ENCODE data around the gene LPP. TPM values are rescaled to one million over a fixed set of nuclear protein-coding genes. Genes with fewer than 3 reads are reported as not detected.

LPP gene
- total RNA-seq, 1 donor from 2014 or later: 28.2 TPM

DNA sequence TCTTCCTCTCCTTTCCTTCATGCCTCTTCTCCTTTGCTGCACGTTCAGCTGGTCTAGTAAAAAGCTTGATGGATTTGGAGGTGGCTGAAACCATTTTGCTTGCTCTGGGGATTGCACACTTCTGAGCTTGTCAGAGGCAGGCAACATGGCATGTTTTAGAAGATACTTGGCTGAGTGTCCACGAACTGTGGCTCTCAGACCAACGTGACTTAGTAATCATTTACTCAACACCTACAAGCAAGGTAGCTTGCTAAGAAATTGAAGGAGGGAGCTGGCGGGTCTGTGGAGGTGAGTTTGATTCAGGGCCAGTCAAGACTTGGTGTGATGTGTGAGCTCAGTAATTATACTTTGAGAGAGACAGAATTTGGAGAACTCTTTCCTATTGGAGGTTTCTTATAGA, 196.0 kb downstream of the LPP start:
- peaks cover 46 to 50% (median 48%) of the 10 kb centered on the region in 3 donors for H3K4me1 ChIP-seq (ENCODE audit: control insufficient read depth in 3 of 3, insufficient read depth in 3 of 3, low read length in 3 of 3)
- no peaks in the 10 kb centered on the region for H3K9me3 ChIP-seq (ENCODE audit: control insufficient read depth in 3 of 3, low read length in 3 of 3)
- H3K27ac ChIP-seq (ENCODE audit: low read depth, low read length): peak overlapping the region; percentile 95
- no peak overlapping the region for H3K4me3 ChIP-seq (ENCODE audit: low read length in 3 of 3)
- no peaks in the 10 kb centered on the region for H3K27me3 ChIP-seq (ENCODE audit: control insufficient read depth in 3 of 3, insufficient read depth in 3 of 3, low read length in 3 of 3)
- no peak overlapping the region for H3K9ac ChIP-seq (ENCODE audit: low read depth in 1 of 3, low read length in 3 of 3)
- H3K36me3 ChIP-seq (ENCODE audit: control insufficient read depth in 3 of 3, insufficient read depth in 3 of 3, low read length in 3 of 3): no peaks in the 10 kb centered on the region

DNA sequence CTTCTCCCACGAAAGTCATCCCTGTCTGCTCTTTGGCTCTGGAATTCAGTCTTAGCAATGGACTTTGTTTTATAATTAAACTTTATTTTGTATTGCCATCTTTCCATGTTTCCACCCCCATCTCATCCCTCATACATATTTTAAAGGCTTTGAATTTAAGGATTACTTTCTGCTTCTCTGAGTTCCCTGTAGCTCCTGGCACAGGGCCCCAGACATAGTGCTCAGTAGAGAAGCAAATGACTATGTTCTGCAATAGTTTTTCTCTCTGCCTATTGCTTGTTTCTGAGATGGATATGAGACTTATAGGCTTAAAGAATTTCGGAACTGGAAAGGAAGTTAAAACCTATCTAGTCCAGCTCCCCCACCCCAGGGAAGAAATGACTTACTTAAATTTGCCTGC, 197.0 kb downstream of the LPP start:
- Histone ChIP-seq H3K27me3 (ENCODE audit: control insufficient read depth in 3 of 3, insufficient read depth in 3 of 3, low read length in 3 of 3) (no peaks in the 10 kb centered on the region), H3K27ac (ENCODE audit: low read depth, low read length) (peak overlapping the region; percentile 95), H3K36me3 (ENCODE audit: control insufficient read depth in 3 of 3, insufficient read depth in 3 of 3, low read length in 3 of 3) (no peaks in the 10 kb centered on the region), H3K9me3 (ENCODE audit: control insufficient read depth in 3 of 3, low read length in 3 of 3) (no peaks in the 10 kb centered on the region), H3K4me3 (ENCODE audit: low read length in 3 of 3) (no peak overlapping the region), H3K4me1 (ENCODE audit: control insufficient read depth in 3 of 3, insufficient read depth in 3 of 3, low read length in 3 of 3) (peaks cover 39 to 42% (median 39%) of the 10 kb centered on the region in 3 donors), H3K9ac (ENCODE audit: low read depth in 1 of 3, low read length in 3 of 3) (no peak overlapping the region)

DNA sequence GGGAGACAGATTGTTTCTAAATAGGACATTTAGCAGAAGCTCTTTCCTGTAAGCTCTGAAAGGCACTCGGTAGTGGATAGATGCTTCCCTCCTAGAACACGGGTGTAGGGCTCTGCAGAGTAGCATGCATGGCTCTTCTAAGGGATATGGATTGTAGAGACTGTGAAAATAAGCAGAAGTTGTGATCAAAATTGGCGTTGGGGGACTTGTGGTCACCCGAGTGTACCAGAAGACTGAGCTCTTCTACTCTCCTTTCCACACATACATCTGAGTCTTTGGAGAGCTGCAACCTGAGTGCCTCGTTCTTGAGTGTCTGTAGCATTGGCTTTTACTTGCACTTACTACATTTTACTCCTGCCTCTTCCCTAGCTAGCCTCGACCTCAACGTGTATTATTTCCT, 197.7 kb downstream of the LPP start:
- peaks cover 39% of the 10 kb centered on the region in 3 donors for H3K4me1 ChIP-seq (ENCODE audit: control insufficient read depth in 3 of 3, insufficient read depth in 3 of 3, low read length in 3 of 3)
- H3K27ac ChIP-seq (ENCODE audit: low read depth, low read length): peak overlapping the region; percentile 95
- peak overlapping the region in 1 of 3 donors; percentile 11 for H3K4me3 ChIP-seq (ENCODE audit: low read length in 3 of 3)
- no peaks in the 10 kb centered on the region for H3K27me3 ChIP-seq (ENCODE audit: control insufficient read depth in 3 of 3, insufficient read depth in 3 of 3, low read length in 3 of 3)
- peak overlapping the region; percentile 4 to 84 (median 26) for H3K9ac ChIP-seq (ENCODE audit: low read depth in 1 of 3, low read length in 3 of 3)
- H3K36me3 ChIP-seq (ENCODE audit: control insufficient read depth in 3 of 3, insufficient read depth in 3 of 3, low read length in 3 of 3): no peaks in the 10 kb centered on the region
- H3K9me3 ChIP-seq (ENCODE audit: control insufficient read depth in 3 of 3, low read length in 3 of 3): no peaks in the 10 kb centered on the region

DNA sequence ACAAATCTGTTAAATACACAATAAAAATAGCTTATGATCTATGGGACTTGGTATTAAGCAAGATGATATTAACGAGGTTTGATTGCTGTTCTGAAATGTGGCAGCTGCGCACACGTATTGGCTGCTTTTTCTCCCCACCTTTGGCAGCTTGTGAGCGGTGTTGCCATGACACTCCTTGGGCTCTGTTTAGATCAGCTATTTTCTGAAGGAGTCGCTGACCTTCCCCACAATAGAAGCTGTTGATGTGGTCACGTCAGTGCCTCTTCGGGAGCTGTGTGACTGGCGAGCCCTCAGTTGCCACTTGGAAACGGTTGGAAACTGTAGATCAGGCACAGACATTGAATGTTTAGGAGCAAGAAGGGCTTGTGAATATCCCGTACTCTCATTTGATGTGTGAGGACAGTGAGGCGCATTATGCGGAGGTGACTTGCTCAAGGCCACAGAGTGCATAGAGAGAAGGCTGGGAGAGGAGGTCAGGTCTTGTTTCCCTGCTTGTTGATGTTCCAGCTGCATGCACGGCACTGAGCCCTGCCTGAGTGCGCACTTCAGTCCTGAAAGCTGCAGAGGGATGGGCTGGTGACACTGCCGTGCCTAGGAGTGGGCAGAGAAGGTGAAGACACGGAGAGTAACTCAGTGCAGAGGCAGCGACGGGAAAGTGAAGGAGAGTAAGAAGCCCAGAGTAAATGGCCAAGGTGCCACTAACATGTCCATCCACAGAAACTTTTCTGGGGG, 198.4 kb downstream of the LPP start:
- H3K36me3 ChIP-seq (ENCODE audit: control insufficient read depth in 3 of 3, insufficient read depth in 3 of 3, low read length in 3 of 3): no peaks in the 10 kb centered on the region
- H3K27ac ChIP-seq (ENCODE audit: low read depth, low read length): peak overlapping the region; percentile 95
- H3K27me3 ChIP-seq (ENCODE audit: control insufficient read depth in 3 of 3, insufficient read depth in 3 of 3, low read length in 3 of 3): no peaks in the 10 kb centered on the region
- H3K9me3 ChIP-seq (ENCODE audit: control insufficient read depth in 3 of 3, low read length in 3 of 3): no peaks in the 10 kb centered on the region
- H3K4me1 ChIP-seq (ENCODE audit: control insufficient read depth in 3 of 3, insufficient read depth in 3 of 3, low read length in 3 of 3): peaks cover 38 to 39% (median 39%) of the 10 kb centered on the region in 3 donors
- H3K9ac ChIP-seq (ENCODE audit: low read depth in 1 of 3, low read length in 3 of 3): peak overlapping the region; percentile 55 to 84 (median 81)
- H3K4me3 ChIP-seq (ENCODE audit: low read length in 3 of 3): peak overlapping the region; percentile 61 to 70 (median 64)

DNA sequence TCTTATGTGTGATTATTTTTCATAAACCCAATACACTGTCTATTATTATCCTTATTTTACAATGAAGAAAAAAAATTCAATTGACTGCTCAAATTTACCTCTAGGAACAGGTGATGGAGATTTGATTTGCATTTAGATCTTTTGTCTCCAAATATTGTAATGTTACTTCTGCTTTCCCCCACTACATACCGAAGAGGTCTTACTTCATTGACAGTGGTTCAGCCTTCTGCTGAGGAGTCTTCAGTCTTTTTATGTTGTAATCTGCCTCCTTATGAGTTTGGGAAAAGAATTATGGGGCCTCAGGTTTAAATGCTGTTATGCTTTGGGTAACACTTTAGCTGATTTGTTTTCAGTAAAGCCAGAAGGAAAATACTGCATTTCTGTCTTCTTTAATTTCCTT, 199.5 kb downstream of the LPP start:
- Histone ChIP-seq H3K4me1 (ENCODE audit: control insufficient read depth in 3 of 3, insufficient read depth in 3 of 3, low read length in 3 of 3) (peaks cover 28 to 30% (median 30%) of the 10 kb centered on the region in 3 donors), H3K9ac (ENCODE audit: low read depth in 1 of 3, low read length in 3 of 3) (peak overlapping the region in 2 of 3 donors; percentile 81 to 84), H3K36me3 (ENCODE audit: control insufficient read depth in 3 of 3, insufficient read depth in 3 of 3, low read length in 3 of 3) (no peaks in the 10 kb centered on the region), H3K4me3 (ENCODE audit: low read length in 3 of 3) (no peak overlapping the region), H3K9me3 (ENCODE audit: control insufficient read depth in 3 of 3, low read length in 3 of 3) (no peaks in the 10 kb centered on the region), H3K27me3 (ENCODE audit: control insufficient read depth in 3 of 3, insufficient read depth in 3 of 3, low read length in 3 of 3) (no peaks in the 10 kb centered on the region), H3K27ac (ENCODE audit: low read depth, low read length) (peak overlapping the region; percentile 95)

DNA sequence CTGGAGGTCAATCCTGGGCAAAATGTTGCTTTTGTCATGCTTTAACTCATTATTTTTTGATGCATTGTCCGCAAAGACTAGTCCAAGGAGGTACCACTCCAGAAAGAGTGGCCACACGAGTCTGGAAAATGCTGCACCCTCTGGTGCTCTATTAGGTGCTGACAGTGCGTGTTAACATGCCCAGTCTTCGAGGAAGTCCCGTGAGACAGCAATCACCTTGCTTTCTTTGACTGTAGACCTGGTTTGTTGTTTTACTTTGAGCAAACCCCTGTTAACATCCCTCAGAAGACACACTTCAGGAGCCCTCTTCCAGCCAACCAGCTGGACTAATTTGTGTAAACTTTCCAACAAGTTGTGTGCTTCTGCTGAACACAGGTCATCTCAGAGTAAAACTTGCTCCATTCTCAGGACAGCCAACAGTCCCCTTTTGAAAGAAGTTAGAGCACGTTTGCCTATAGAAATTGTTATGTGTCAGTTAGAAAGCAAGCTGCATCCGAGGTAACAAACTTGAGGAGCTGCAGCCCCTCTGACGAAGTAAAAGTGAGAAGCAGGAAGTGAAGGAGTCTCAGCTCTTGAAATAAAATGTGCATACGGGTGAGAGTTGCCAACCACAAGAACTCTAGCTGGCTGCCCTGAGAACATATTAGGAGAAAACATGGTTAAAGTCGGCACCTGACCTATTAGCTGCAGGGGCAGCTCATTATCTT, 205.0 kb downstream of the LPP start:
- no peak overlapping the region for H3K9ac ChIP-seq (ENCODE audit: low read depth in 1 of 3, low read length in 3 of 3)
- no peaks in the 10 kb centered on the region for H3K9me3 ChIP-seq (ENCODE audit: control insufficient read depth in 3 of 3, low read length in 3 of 3)
- no peak overlapping the region for H3K4me3 ChIP-seq (ENCODE audit: low read length in 3 of 3)
- H3K36me3 ChIP-seq (ENCODE audit: control insufficient read depth in 3 of 3, insufficient read depth in 3 of 3, low read length in 3 of 3): no peaks in the 10 kb centered on the region
- H3K4me1 ChIP-seq (ENCODE audit: control insufficient read depth in 3 of 3, insufficient read depth in 3 of 3, low read length in 3 of 3): peaks cover 0 to 15% (median 3%) of the 10 kb centered on the region in 3 donors
- no peaks in the 10 kb centered on the region for H3K27me3 ChIP-seq (ENCODE audit: control insufficient read depth in 3 of 3, insufficient read depth in 3 of 3, low read length in 3 of 3)
- no peak overlapping the region for H3K27ac ChIP-seq (ENCODE audit: low read depth, low read length)

DNA sequence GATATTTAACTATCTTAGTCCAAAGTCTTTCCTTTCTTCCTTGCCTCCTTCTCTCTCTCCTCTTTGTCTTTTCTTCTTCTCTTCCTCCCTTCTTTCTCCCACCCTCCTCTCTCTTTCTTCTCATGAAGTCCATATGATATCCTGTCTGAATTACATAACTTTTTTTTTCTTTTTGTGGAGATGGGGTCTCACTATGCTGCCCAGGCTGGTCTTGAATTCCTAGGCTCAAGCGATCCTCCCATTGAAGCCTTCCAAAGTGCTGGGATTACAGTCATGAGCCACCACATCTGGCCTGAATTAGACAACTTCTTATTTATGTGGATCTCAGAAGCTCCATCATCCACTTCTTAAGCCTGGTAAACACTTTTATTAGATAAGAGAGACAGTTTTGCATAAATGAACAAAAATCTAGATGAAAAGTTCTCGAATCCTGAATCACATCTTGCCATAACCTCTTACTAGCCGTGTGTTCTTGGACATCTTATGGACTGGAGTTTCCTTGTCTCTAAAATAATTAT, 206.5 kb downstream of the LPP start:
- H3K36me3 ChIP-seq (ENCODE audit: control insufficient read depth in 3 of 3, insufficient read depth in 3 of 3, low read length in 3 of 3): no peaks in the 10 kb centered on the region
- H3K9ac ChIP-seq (ENCODE audit: low read depth in 1 of 3, low read length in 3 of 3): no peak overlapping the region
- no peaks in the 10 kb centered on the region for H3K9me3 ChIP-seq (ENCODE audit: control insufficient read depth in 3 of 3, low read length in 3 of 3)
- H3K4me3 ChIP-seq (ENCODE audit: low read length in 3 of 3): no peak overlapping the region
- peaks cover 3 to 15% (median 3%) of the 10 kb centered on the region in 3 donors for H3K4me1 ChIP-seq (ENCODE audit: control insufficient read depth in 3 of 3, insufficient read depth in 3 of 3, low read length in 3 of 3)
- H3K27ac ChIP-seq (ENCODE audit: low read depth, low read length): no peak overlapping the region
- no peaks in the 10 kb centered on the region for H3K27me3 ChIP-seq (ENCODE audit: control insufficient read depth in 3 of 3, insufficient read depth in 3 of 3, low read length in 3 of 3)

DNA sequence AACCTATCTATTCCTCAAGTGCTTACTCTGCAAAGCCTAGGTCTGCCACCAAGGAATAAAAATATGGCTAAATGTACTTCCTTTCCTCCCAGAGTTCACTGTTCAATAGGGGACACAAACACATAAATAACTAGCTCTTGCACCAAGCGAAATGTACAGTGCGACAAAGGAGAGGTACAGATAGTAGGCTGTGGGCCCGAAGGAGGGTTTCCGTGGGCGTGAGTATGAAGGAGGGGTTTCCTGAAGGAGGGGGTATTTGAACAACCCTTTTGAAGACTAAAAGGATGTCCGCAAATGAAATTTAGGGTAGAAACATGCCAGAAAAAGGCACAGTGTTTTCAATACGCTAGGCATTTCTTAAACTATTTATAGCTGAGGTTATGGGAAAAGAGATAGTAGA, 207.9 kb downstream of the LPP start:
- H3K9ac ChIP-seq (ENCODE audit: low read depth in 1 of 3, low read length in 3 of 3): no peak overlapping the region
- no peak overlapping the region for H3K4me3 ChIP-seq (ENCODE audit: low read length in 3 of 3)
- peaks cover 3 to 23% (median 6%) of the 10 kb centered on the region in 3 donors for H3K4me1 ChIP-seq (ENCODE audit: control insufficient read depth in 3 of 3, insufficient read depth in 3 of 3, low read length in 3 of 3)
- H3K36me3 ChIP-seq (ENCODE audit: control insufficient read depth in 3 of 3, insufficient read depth in 3 of 3, low read length in 3 of 3): no peaks in the 10 kb centered on the region
- H3K27me3 ChIP-seq (ENCODE audit: control insufficient read depth in 3 of 3, insufficient read depth in 3 of 3, low read length in 3 of 3): no peaks in the 10 kb centered on the region
- no peaks in the 10 kb centered on the region for H3K9me3 ChIP-seq (ENCODE audit: control insufficient read depth in 3 of 3, low read length in 3 of 3)
- H3K27ac ChIP-seq (ENCODE audit: low read depth, low read length): no peak overlapping the region

DNA sequence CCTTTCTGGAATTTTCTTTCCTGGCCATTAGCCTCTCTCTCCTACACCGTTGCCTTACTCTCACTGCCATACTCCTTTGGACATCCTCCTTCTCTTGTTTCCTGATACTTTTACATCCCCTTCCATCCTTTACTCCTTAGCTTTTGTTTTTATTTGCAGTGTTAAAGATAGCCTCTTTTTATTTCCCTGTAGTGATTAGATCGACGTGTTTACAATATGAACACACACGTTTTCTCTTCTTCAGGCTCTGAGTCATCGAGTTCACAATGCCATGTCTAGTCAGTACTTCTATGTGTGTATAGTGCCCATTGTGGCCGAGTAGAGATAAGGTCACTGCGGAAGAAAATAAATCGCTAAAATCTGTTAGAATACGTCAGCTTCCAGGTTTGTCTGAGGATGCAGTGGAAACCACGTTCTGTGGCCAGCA, 208.5 kb downstream of the LPP start:
- H3K4me1 ChIP-seq (ENCODE audit: control insufficient read depth in 3 of 3, insufficient read depth in 3 of 3, low read length in 3 of 3): peaks cover 3 to 23% (median 6%) of the 10 kb centered on the region in 3 donors
- H3K9me3 ChIP-seq (ENCODE audit: control insufficient read depth in 3 of 3, low read length in 3 of 3): no peaks in the 10 kb centered on the region
- H3K36me3 ChIP-seq (ENCODE audit: control insufficient read depth in 3 of 3, insufficient read depth in 3 of 3, low read length in 3 of 3): no peaks in the 10 kb centered on the region
- H3K4me3 ChIP-seq (ENCODE audit: low read length in 3 of 3): no peak overlapping the region
- H3K27me3 ChIP-seq (ENCODE audit: control insufficient read depth in 3 of 3, insufficient read depth in 3 of 3, low read length in 3 of 3): no peaks in the 10 kb centered on the region
- H3K9ac ChIP-seq (ENCODE audit: low read depth in 1 of 3, low read length in 3 of 3): no peak overlapping the region
- no peak overlapping the region for H3K27ac ChIP-seq (ENCODE audit: low read depth, low read length)

DNA sequence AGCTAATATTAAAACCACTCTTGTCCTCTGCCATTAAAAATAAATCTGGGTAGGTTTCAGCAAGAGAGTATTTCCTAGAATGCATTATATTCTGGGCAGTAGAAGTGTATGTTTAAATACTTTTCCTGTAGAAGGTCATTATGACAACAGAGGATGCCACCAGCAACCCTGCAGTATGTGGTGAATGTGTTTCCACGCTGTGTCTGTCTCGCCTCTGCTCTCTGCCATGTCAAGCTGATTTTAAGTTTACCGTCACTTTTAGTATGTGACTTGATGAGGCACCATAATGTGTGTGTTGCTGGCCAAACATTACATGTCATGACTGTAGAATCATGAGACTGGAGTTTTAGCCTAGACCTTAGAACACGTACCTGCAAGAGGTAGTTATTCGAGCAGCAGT, 211.2 kb downstream of the LPP start:
- Histone ChIP-seq H3K36me3 (ENCODE audit: control insufficient read depth in 3 of 3, insufficient read depth in 3 of 3, low read length in 3 of 3) (no peaks in the 10 kb centered on the region), H3K4me1 (ENCODE audit: control insufficient read depth in 3 of 3, insufficient read depth in 3 of 3, low read length in 3 of 3) (peaks cover 3 to 7% (median 6%) of the 10 kb centered on the region in 3 donors), H3K9me3 (ENCODE audit: control insufficient read depth in 3 of 3, low read length in 3 of 3) (no peaks in the 10 kb centered on the region), H3K9ac (ENCODE audit: low read depth in 1 of 3, low read length in 3 of 3) (no peak overlapping the region), H3K27ac (ENCODE audit: low read depth, low read length) (no peak overlapping the region), H3K27me3 (ENCODE audit: control insufficient read depth in 3 of 3, insufficient read depth in 3 of 3, low read length in 3 of 3) (no peaks in the 10 kb centered on the region), H3K4me3 (ENCODE audit: low read length in 3 of 3) (no peak overlapping the region)
